ENCODE measurements around the gene RBM23.
"Not testable (repeated sequence)": the region's sequence is repeated elsewhere in the genome, so short reads cannot be mapped to it uniquely, and the experiment has no call there.

Gene RBM23

GRCh38 chr14:22920697-22921096 lies 1.7 kb upstream of the RBM23 start:
- no peak for DNase-seq

- no peak for DNase-seq
Measured at GRCh38 chr14:22919601-22919921, 612 bp upstream of the RBM23 start.

- no peak for DNase-seq
Measured at GRCh38 chr14:22915886-22916521, 2.9 kb downstream of the RBM23 start.

- not testable (repeated sequence) for DNase-seq
Measured at GRCh38 chr14:22914836-22915235, 4.1 kb downstream of the RBM23 start.

GRCh38 chr14:22910916-22911315 lies 8.0 kb downstream of the RBM23 start:
- DNase-seq, result no peak

GRCh38 chr14:22908601-22909000 lies 10.3 kb downstream of the RBM23 start:
- DNase-seq, result no peak

GRCh38 chr14:22907429-22907828 lies 11.5 kb downstream of the RBM23 start:
- no peak for DNase-seq

GRCh38 chr14:22906073-22906472 lies 12.9 kb downstream of the RBM23 start:
- no peak for DNase-seq

GRCh38 chr14:22905627-22906026 lies 13.3 kb downstream of the RBM23 start:
- no peak for DNase-seq

- no peak for DNase-seq
Measured at GRCh38 chr14:22903742-22904087, 15.2 kb downstream of the RBM23 start.

GRCh38 chr14:22901799-22902198 lies 17.1 kb downstream of the RBM23 start:
- no peak for DNase-seq

- peak; percentile 37 for DNase-seq
Measured at GRCh38 chr14:22900081-22900799, 18.7 kb downstream of the RBM23 start.

GRCh38 chr14:22898302-22899090 lies 20.5 kb downstream of the RBM23 start:
- no peak for DNase-seq

GRCh38 chr14:22897357-22897756 lies 21.6 kb downstream of the RBM23 start:
- DNase-seq, result no peak

GRCh38 chr14:22896760-22897159 lies 22.2 kb downstream of the RBM23 start:
- DNase-seq, result no peak

GRCh38 chr14:22896356-22896755 lies 22.6 kb downstream of the RBM23 start:
- no peak for DNase-seq

- no peak for DNase-seq
Measured at GRCh38 chr14:22895402-22895801, 23.5 kb downstream of the RBM23 start.

- no peak for DNase-seq
Measured at GRCh38 chr14:22893706-22894105, 25.2 kb downstream of the RBM23 start.

GRCh38 chr14:22892488-22892887 lies 26.5 kb downstream of the RBM23 start:
- DNase-seq, result no peak

GRCh38 chr14:22890416-22890815 lies 28.5 kb downstream of the RBM23 start:
- DNase-seq, result no peak

- DNase-seq, result no peak
Measured at GRCh38 chr14:22888662-22889061, 30.3 kb downstream of the RBM23 start.

GRCh38 chr14:22887990-22888378 lies 31.0 kb downstream of the RBM23 start:
- DNase-seq, result no peak

GRCh38 chr14:22887260-22887989 lies 31.5 kb downstream of the RBM23 start:
- peak; percentile 63 for DNase-seq

Measured in right kidney (tissue), 1 donor.